Activated T-cell treated with anti-CD3 and anti-CD28 coated beads for 1 hour (primary cell): ENCODE measurements around the gene DOK6.
"Not testable (repeated sequence)": the region's sequence is repeated elsewhere in the genome, so short reads cannot be mapped to it uniquely, and the experiment has no call there.

Experiments
- DNase-seq: peaks from one replicate; pipeline ENCODE4 v3.0.0-alpha.2; 2020; ENCODE audit warnings: low read depth

The DOK6 gene

DNA sequence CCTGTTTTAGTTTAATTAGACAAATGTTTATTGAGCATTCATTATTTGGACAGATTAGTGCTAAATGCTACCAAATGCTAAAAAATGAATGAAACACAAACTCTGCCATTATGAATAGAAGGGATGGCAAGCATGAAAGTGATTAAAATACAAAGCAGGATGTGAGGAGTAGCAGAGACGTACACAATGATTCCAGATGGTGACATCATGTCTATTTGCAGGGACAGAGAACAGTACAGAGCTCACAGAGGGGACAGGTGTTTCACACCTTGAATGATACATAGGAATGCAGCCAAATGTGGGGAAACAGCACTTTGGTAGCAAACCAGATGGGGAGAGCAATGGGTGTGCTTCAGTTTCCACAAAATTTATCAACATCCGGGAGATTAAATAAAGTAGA, 470.7 kb downstream of the DOK6 start:
- DNase-seq, result no peak

GRCh38 chr18:69872661-69873060, 472.0 kb downstream of the DOK6 start:
- no peak for DNase-seq

GRCh38 chr18:69874058-69874457, 473.4 kb downstream of the DOK6 start:
- DNase-seq, result no peak

GRCh38 chr18:69876490-69876889, 475.8 kb downstream of the DOK6 start:
- no peak for DNase-seq

DNA sequence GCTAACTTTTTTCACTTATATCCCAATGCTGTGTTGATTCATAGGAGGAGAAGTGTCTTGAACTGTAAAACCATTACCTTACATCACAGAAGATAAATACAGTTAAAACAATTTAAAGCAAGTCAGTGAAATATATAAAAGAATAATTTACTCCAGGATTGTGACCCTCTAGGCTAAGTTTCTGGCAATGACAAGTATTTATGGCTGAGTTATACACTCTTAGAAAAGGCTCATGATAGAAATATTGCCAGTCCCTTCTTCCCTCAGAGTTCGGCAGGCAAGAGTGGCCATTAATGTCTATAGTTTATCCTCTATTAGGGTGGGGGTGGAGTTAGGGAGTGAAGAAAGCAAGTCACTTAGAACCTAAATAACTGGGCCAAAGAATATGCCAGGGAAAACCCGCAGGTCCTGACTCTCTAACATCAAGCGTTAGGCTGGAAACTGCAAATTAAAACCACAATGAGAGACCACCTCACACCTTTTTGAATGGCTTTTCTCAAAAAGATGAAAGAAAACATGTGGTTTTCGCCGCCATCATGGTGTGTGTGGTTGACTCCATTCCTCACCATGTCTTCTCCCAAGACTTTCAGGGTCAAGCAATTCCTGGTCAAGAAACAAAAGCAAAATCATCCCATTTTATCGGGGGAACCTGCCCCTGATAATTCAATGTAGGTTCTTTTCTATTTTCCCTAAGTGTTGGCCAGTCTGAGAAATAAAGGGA, 477.7 kb downstream of the DOK6 start:
- no peak for DNase-seq

DNA sequence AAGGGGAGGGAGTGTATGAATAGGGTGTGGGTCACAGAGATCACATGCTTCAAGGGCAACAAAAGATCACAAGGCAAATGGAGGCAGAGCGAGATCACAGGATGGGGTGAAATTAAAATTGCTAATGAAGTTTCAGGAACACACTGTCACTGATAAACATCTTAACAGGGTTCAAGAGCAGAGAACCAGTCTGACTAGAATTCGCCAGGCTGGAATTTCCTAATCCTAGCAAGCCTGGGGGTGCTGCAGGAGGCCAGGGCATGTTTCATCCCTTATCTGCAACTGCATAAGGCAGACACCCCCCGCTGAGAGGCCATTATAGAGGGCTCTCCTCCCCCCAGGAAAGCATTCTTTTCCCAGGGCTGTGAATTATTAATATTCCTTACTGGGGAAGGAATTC, 478.4 kb downstream of the DOK6 start:
- not testable (repeated sequence) for DNase-seq

GRCh38 chr18:69880083-69880482, 479.4 kb downstream of the DOK6 start:
- DNase-seq, result no peak

- DNase-seq, result no peak
Measured at GRCh38 chr18:69882965-69883668, 482.4 kb downstream of the DOK6 start.

- no peak for DNase-seq
Measured at GRCh38 chr18:69883781-69884180, 483.1 kb downstream of the DOK6 start.

GRCh38 chr18:69885355-69885754, 484.7 kb downstream of the DOK6 start:
- DNase-seq, result no peak

DNA sequence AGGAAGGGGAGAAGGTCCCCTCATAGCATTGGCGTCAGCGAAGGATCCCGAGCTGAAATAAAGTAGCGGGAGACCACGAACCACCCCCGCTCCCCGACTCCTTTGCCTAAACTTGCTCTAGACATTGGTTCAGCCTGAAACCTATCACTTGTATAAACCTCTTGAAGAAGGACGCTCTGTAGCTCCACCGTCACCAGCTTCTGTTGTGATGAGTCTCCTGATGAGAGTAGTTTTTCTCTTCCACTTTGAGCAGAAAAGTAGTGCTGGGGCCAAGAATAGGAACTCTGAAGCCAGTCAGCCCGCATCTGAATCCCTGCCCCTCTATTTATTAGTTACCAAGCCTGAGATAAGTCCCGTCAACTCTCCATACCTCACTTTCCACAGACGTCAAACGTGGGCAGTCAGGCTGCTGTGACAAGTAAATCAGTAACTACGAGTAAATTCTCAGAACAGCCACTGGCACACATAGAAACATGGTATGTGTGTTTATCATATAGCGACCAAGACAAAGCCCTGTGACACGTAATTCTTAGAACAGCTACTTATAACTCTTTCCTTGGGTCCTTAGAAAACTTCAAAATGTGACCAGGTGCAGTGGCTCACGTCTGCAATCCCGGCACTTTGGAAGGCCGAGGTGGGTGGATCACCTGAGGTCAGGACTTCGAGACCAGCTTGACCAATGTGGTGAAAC, 485.3 kb downstream of the DOK6 start:
- no peak for DNase-seq

DNA sequence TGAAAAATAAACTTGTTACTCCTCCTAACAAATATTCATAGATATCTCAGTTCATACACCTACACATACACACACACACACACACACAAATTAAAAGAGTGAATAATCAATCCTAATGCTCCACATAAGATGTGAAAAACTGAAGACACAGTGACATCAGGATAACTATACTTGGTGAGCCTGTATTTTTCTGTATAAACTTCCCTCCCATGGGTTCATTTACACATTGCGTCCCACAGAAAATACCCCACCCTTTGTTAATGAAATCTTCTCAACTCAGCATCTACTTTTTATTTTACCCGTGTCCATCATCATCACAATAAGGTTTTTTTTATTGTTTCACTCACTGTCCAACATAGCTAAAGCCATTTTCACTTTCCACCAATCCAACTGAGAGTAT, 486.6 kb downstream of the DOK6 start:
- no peak for DNase-seq

DNA sequence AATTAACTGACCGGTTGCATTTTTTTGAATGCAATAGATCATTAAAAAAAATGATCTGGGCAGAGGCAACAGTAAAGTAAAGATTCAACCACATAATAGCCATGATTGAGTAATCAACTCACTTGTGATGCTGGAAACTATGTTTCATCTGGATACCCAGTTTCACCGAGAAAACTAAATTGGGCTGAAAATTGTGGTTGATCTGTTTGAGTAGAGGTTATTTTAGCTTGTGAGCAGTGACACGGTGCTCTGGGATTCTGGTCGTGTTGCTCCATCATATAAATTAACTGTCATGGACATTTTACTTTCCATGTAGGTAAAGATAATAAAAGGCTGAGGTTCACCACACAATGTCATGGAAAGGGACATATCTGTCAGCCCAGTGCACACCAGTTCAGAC, 488.3 kb downstream of the DOK6 start:
- no peak for DNase-seq

DNA sequence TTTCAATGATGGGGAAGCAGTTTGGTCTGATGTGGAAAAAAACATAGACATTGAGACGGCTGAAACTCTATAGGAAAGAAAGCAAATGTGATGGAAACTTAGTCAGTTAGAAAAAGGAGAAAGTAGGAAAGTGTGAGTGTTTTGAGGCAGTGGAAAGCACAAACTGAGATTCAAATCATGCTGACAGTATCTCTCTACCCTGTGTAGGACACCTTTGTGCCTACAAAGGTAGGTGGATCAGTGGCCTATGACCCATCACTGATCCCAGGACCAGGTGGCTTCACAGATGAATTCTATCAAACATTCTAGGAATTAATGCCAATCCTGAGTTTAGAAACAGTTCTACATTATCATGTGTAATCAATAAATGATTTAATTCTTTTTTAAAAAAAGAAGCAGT, 489.9 kb downstream of the DOK6 start:
- DNase-seq, result no peak

GRCh38 chr18:69894467-69894866, 493.8 kb downstream of the DOK6 start:
- DNase-seq, result no peak

GRCh38 chr18:69895066-69896047, 494.7 kb downstream of the DOK6 start:
- DNase-seq, result no peak

DNA sequence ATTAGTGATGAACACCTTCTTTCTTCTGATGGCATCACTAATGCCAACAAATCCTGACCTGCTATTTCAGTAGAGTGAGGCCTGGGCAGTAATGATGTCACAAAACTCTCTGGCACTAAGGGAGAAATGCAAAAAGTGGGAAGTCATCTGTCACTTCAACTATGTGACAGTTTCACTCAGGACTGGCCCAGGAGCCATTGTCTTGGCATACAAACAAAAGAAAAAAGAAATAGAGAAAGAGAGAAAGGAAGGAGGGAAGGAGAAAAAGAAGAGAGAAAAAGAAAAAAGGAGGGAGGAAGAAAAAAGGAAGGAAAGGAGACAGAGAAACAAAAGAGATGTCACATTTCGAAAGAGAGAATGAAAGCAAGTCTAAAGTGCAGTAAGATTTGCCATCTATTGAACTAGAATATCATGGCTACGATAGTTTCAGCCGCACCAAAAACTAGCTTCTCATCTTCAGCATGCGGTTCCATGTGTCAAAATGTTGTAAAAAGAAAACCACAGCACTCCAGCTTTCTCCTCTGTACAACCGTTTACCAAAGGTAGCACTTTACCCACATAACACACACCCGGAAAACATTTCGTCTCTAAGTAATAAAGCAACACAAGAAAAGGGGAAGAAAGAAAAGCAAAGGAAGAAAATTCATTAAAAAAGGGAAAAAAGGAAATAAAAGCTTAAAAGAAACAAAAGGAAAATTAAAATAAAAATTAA, 496.9 kb downstream of the DOK6 start:
- no peak for DNase-seq

- no peak for DNase-seq
Measured at GRCh38 chr18:69898241-69898861, 497.7 kb downstream of the DOK6 start.
